Measurements from ENCODE around the gene GOLPH3. TPM values are rescaled to one million over a fixed set of nuclear protein-coding genes. Genes with fewer than 3 reads are reported as not detected.

GOLPH3 gene
- total RNA-seq, 1 experiment from 2014 or later = 98.7 TPM

DNA sequence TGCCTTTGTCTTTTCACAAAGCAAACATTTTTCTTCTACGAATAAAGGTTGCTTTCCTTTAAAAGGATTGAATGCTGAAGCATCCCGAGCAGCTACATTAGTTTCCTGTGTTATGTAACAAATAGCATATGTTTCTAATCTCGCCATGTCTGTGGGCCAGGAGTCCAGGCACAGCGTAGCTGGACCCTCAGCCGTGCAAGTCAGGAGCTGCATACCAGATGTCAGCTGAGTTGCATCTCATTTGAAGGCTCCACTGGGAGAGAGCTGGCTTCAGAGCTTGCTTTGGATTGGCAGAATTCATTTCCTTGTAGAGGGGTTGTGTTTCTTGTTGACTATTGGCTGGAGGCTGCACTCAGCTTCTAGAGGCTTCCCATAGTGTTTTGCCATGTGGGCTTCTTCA lies 16.0 kb upstream of the GOLPH3 start:
- Histone ChIP-seq H2AFZ (ENCODE audit: low read length) (no peak overlapping the region), H3K79me1 (ENCODE audit: insufficient read depth, low read depth, low read length, poor library complexity, severe bottlenecking) (no peaks in the 10 kb centered on the region), H4K8ac (replicated peaks; ENCODE audit: insufficient read length, low read depth, low read length) (no peak overlapping the region), H3K27me3 (ENCODE audit: insufficient read depth, low read length) (no peaks in the 10 kb centered on the region), H2BK15ac (ENCODE audit: low read depth, low read length) (no peak overlapping the region), H2BK120ac (ENCODE audit: low read depth, low read length, poor library complexity, severe bottlenecking) (no peak overlapping the region), H3K79me2 (ENCODE audit: insufficient read depth, low read length) (no peaks in the 10 kb centered on the region), H3K14ac (ENCODE audit: insufficient read depth, low read length) (no peak overlapping the region), H3T11ph (ENCODE audit: low read length) (no peak overlapping the region), H3K18ac (ENCODE audit: insufficient read length, low read depth, low read length) (no peak overlapping the region), H3K23me2 (ENCODE audit: insufficient read length, low read depth, low read length, poor library complexity, severe bottlenecking) (no peaks in the 10 kb centered on the region), H2BK20ac (ENCODE audit: low read depth, low read length, poor library complexity, severe bottlenecking) (no peak overlapping the region), H3K4me1 (ENCODE audit: insufficient read depth, low read length) (no peaks in the 10 kb centered on the region), H2AK5ac (ENCODE audit: insufficient read length, low read length) (no peak overlapping the region), H3K56ac (ENCODE audit: insufficient read length, low read depth, low read length) (no peak overlapping the region), H3K4ac (ENCODE audit: low read depth, low read length) (no peak overlapping the region), H2BK12ac (ENCODE audit: insufficient read length, low read depth, low read length) (no peak overlapping the region), H3K9me3 (ENCODE audit: control insufficient read depth, low read depth, low read length) (no peaks in the 10 kb centered on the region), H4K20me1 (ENCODE audit: control insufficient read depth, insufficient read depth, insufficient read length) (no peaks in the 10 kb centered on the region), H4K5ac (ENCODE audit: insufficient read length, low read depth, low read length) (no peak overlapping the region), H3K9ac (ENCODE audit: extremely low read depth, insufficient read length, low read length) (no peak overlapping the region), H2BK5ac (ENCODE audit: insufficient read length, low read length) (no peak overlapping the region), H3K23ac (ENCODE audit: insufficient read length, low read depth, low read length) (no peak overlapping the region), H4K91ac (ENCODE audit: insufficient read length, low read depth, low read length) (no peak overlapping the region), H3K27ac (ENCODE audit: insufficient read length, low read depth, low read length) (no peak overlapping the region), H3K4me2 (ENCODE audit: insufficient read depth, insufficient read length, low read length) (no peak overlapping the region)
- H3K36me3 Mint-ChIP-seq (ENCODE audit: insufficient read depth in 1 of 3, low read depth in 3 of 3) = peaks cover 2 to 5% (median 3%) of the 10 kb centered on the region in 3 experiments; a peak in 3 of 7 replicates
- DNase-seq = no peak
- H3K9me3 Mint-ChIP-seq = peaks cover 13% of the 10 kb centered on the region in 2 experiments
- no CpG with 5 or more reads among the region's 5 CpGs for WGBS (ENCODE audit: extremely low coverage, insufficient read length, low lambda C conversion rate)
- H3K4me3 Mint-ChIP-seq = no peak overlapping the region
- H3K27ac Mint-ChIP-seq = no peak overlapping the region
- no peak for TF ChIP-seq CTCF (conservative IDR thresholded peaks at IDR 0.05)
- H3K4me1 Mint-ChIP-seq = no peaks in the 10 kb centered on the region
- no peaks in the 10 kb centered on the region; the same call in 1 of the 2 replicates for H3K27me3 Mint-ChIP-seq (ENCODE audit: low read depth)

Measured in H9 (cell line).